Body of pancreas (tissue), 4 donors: ENCODE measurements around the gene IFITM1.

Source experiments
- CTCF ChIP-seq, 7 experiments: fragments of 450-650 bp in 4 of 7; fragments of 200-600 bp in 3 of 7; sonication (generic) in 3 of 7; IDR thresholded peaks; one replicate each; pipeline ENCODE4 v1.5.1; 2016 to 2019; ENCODE audit warnings: antibody characterized with exemption in 7 of 7
- POLR2A ChIP-seq, 3 donors: fragments of 450-650 bp; IDR thresholded peaks; one replicate each; pipeline ENCODE4 v1.6.1; 2016; ENCODE audit warnings: antibody characterized with exemption in 3 of 3, mild to moderate bottlenecking in 2 of 3

GRCh38 chr11:292211-293121 lies 21.4 kb upstream of the IFITM1 start:
- TF ChIP-seq CTCF (IDR thresholded peaks at IDR 0.05): no peak
- TF ChIP-seq POLR2A (IDR thresholded peaks at IDR 0.05): no peak
